ENCODE data around the gene UNC13C.

- TF ChIP-seq CTCF (IDR thresholded peaks at IDR 0.05) (no peak), POLR2A (IDR thresholded peaks at IDR 0.05) (no peak)
Observed at GRCh38 chr15:54119051-54119450, 140.8 kb downstream of the UNC13C start.
